OCI-M2 (cell line): ENCODE measurements around the gene SOHLH1.

ENCODE experiments used
- DNase-seq: peaks from one replicate; lab custom pipeline; 2025; ENCODE audit not compliant: unreplicated experiment; lab: John Stamatoyannopoulos, UW

Gene SOHLH1

DNA sequence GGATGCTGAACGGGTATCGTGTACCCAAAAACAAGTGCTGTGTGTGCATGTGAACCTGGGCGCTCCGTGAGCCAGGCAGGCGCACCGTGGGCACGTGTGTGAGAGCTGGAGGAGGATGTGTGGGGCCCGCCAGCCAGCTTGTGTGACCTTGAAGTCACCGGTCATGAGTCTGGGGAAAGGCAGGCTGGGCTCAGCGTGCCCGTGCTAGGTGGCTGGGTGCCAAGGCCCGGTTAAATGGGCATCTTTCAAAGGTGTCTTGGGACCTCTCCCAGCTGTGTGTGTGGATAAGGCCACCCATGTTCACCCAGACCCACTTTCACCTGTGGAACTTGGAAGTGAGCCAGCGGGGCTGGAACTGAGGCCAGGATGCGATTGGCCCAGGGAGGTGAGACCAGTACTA, 6.1 kb upstream of the SOHLH1 start:
- no peak for DNase-seq

DNA sequence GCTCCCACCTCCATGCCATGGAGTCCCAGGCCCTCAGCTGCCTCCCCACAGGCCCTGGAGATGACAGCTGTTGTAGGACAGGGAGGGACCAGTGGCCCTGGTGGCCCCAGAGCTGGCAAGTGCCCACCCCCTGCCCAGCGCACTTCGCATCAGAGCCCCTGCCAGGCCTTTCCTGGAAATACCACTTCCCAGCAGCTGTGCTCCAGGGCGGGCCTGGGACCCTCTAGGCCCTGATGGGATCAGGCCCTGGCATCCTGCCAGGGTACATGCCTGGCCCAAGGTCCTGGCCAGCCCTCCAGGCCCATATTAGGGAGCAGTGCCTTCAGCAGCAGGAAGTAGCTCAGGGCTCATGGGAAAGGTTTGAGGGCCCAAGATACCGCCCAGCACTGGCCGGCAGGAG, 5.2 kb upstream of the SOHLH1 start:
- no peak for DNase-seq

DNA sequence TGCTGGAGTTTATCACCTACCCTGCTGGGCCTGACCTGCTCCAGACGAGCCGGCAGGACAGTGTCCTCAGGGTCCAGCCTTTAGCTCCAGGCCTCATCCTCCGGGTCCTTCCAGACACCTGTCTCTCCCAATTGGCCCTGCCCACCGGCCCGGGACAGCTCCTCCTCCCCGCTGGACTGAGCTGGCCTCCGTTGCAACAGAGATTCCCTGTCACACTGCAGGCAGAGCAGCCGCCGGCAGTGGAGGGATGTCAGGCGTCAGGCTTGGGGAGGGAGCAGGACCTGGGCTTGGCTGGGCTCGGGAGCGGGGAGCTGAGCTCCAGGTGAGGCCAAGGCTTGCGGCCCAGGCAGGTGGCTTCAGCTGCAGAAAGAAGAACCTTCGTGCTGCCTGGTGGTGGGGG, 4.4 kb upstream of the SOHLH1 start:
- no peak for DNase-seq

DNA sequence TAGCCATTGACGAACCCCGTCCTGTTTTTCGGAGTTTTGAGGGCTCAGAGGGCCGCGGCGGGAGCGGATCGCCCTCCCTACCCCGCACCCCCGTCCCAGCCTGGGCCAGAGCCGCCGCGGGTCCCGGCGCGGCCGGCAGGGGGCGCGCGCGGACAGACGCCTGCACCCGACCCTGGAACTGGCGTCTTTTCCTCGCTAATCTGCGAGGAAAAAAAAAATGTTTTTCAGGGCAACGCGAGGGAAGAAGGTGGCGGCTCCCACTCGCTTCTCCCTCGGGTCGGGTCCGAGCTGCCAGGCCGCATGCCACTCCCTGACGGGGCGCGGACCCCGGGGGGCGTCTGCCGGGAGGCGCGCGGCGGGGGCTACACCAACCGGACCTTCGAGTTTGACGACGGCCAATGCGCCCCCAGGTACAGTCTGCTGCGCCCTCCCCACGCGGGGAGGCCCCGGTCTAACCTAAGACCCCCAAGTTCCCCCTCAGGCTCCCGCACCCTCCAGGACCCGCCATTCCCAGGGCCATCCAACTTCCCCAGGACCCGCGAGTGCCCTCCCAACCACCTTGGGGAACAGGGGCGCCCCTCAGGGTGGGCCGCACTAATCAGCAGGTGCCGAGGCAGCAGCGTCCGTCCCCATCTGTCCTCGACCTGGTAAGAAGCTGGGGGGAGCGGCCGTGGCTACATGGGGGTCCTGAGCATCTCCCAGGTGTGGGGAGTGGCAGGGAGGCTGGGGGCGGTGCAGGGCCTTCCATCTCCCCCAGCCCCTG, 2.9 kb upstream of the SOHLH1 start, which contains the start of gene KCNT1:
Gene KCNT1 (plus strand): TSS at position 227 of the 763 bp plus-strand sequence. CDS start 74 bp downstream, at position 301.
- DNase-seq = no peak

DNA sequence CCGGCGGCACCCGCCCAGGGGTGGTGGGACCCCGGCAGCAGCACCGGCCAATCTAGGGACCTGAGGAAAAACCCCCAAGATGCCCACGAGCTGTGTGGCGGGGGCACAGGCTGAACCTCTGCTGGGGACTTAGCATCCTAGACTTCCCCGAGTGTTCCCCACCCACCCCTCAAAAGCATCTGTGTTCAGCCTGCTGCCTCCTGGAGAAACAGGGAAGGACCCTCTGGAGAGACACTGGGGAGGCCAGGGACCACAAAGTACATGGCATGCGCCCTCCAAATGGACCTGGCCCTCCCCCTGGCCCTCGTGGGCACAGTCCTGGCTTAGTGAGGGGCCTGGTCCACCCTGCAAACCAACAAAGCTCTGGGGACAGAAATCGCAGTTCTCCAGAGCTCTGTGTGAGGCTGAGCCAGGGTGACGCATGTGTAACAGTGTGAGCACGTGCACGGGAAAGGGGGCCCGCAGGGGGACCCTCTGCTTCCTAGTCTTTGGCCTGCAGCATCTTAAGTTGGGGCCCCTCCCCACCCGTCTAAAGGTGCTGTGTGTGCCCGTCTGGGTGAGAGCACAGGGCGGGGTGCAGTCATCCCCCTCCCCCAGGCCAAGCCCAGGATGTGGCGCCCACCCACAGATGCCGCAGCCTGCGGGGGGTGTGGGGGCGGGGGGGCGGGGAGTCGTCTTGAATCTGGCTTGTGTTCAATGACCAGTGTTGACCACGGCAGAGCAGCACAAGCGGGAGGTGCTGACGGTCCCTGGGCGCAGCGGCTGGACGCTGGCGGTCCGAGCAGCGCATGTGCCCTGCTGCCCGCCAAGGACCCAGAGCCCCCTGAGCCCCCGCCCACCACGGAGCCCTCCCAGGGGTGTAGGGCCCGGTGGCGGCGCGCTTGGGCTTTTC, 2.0 kb upstream of the SOHLH1 start:
- DNase-seq = no peak

DNA sequence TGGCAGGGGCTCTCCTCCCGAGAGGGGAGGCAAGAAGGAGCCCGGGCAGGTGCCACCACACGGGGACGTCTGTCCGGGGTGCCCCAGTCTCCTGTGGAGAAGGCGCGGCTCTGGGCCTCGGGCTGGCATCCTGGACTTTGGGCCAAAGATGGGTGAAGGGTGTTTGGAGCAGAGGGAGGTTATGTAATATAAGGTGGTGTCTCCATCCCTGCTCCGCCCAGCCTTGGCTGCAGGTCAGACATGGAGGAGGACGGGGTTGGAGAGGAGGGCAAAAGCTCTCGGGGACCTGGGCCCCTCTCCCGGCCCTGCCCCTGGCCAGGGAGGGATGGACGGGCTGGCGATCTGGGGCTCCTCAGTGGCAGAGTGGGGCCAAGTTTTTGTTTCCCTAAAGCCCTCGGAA, 1.2 kb upstream of the SOHLH1 start:
- no peak for DNase-seq

DNA sequence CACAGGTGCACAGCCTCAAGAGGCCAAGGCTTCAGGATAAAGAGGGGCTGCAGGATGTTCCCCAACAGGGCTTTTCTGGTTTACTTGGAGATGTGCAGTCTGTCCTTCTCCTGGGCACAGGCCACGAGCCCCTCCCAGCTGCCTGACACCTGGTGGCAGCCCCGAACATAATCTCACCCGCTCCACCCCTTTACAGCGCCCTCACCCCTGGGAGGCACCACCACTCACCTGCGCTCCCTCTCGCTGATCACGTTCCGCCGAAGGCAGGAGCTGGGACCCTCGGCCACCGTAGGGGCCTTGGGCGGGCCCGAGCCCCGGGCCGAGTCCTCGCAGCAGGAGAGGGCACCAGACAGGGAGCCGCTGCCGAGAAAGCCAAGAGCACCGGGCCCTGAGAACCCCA, 514 bp downstream of the SOHLH1 start:
- no peak for DNase-seq

DNA sequence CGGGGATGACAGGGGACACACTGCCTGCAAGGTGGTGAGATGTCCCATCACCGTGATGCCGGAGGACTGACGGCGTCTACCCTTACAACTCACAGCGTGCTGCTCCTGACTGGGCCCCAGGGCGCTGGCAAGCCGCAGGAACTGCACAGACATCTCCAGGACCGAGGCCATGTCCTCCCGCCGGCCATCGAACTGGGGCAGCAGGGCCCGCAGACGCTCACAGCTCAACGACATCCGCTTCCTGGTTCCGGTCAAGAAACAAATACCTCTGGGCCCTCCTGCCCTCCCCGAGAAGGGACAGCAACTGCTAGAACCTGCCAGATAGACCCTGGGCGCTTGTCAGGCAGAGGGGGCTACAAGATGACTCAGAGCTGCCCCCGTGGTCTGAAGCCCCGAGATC, 1.0 kb downstream of the SOHLH1 start:
- DNase-seq = no peak

DNA sequence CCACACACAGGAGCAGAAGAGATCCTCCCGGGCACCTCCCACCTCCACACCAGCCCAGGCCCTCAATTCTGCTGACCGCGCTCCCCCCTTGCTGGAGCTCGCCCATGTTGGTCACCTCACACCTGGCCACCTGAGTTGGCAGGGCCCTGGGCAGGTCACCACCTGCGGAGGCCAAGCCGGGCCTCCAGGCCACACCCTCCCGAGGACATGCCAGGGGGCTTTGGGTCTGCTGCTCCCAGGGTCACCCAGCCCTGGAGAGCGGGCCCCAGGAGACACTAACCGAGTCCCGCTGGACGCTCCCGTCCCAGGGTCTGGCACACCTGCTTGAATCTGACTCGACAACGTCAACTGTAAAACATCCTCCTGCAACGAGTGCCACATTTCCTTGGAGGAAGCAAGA, 2.1 kb downstream of the SOHLH1 start:
- DNase-seq = no peak

DNA sequence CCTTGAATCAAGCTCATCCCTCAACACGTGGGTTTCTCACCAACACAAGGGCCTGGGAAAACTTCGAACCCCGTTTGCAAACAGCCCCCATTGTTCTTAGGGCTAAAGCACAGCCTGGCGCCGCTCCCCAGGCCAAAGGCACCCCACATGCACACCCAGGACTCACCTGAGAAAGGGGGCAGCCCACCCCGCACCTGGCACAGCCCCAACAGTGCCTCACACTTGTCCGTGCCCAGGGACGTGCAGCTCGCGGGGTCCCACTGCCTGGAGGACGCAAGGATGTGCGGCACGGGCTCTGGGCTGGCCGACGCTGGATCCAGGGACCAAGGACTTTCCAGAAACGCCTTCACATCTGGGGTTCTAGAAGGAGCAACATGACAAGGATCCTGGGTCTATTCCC, 2.8 kb downstream of the SOHLH1 start:
- DNase-seq = no peak

DNA sequence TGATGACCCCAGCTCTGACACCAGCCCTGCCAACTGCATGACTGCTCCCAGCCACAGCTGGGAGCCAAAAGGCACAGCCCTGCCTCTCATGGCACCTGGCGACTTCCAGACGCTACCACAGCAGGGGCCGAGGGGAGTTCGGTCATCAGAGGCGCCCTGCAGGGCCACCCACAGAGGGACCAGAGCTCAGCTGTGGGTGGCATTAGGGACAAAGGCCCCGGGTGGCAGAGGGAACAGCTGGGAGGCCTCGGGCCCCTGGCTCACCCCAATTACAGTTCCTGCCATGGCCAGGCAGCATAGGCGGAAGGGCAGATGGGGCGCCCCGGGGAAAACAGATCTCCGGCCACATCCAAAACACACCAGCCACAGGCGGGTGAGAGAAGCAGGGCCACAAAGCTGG, 3.6 kb downstream of the SOHLH1 start:
- no peak for DNase-seq

DNA sequence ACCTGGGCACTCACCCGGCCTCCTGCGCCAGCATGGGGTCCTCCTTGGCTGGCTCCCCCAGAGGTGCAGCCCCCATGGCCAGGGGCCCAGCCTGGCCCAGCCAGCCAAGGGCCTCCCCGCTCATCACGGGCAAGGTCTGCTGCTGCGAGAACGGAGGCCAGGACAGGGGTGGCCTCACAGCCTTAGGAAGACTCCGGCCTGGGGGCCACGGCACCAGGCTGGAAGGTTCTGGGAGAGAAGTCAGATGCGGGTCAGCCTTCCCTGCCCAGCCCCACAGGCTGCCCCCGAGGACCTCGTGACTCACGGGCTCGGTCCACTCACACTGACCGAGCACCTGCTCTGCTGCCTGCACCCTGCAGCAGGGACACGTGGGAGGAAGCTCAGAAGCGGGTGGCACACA, 4.2 kb downstream of the SOHLH1 start:
- DNase-seq = no peak

DNA sequence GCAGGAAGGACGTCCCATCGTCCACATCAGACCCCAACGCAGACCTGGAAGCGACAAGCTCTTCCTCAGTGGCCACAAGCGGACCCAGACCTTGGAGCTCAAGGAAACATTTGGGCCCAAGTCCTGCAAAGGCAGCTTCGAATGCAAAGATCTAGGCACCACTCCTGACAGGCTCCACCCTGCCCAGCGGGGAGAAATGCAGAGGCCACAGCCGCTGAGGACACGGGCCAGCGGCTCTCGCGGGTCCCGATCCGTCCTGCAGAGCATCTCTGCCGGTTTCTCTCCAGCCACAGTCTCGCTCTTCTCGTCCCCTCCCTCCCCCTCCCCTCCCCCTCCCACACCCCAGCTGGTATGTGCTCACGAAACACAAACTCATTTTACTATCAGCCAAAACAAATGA, 4.9 kb downstream of the SOHLH1 start:
- DNase-seq = no peak

DNA sequence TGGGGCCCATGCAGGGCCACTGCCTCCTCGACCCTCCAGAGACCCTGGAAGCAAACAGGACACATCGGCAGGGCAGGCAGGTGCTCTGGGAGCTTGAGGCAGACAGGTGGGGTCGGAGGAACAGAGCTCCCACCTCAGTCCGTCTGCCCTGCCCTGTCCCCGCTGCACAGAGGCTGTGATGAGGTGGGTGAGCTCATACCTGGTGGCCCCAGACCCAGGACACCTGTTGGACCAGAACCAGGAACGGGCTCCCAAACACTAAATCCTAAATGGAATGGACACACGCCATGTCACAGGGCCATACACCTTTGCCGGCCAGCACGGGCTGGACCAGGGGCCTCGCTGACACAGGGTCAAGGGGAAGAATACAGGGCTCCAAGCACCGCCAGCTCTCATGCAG, 5.5 kb downstream of the SOHLH1 start:
- no peak for DNase-seq

DNA sequence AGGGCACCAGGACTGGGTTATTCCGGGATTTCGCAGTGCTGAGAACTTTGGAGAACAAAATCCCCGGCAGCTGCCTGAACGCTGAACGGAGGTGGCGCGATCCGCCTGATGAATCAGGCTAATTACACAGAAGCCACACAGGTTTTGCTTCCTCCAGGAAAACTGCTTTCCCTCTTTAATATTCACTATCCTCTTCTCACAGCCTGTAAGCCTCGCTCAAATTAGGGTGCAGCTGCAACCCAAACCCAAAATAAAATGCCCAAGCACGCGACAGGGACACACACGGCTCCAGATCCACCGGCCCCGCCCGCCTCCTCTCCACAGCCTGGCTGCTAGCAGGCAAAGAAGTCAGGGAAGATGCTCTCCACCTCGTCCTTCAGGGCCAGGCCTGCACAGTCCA, 6.0 kb downstream of the SOHLH1 start:
- DNase-seq = no peak

DNA sequence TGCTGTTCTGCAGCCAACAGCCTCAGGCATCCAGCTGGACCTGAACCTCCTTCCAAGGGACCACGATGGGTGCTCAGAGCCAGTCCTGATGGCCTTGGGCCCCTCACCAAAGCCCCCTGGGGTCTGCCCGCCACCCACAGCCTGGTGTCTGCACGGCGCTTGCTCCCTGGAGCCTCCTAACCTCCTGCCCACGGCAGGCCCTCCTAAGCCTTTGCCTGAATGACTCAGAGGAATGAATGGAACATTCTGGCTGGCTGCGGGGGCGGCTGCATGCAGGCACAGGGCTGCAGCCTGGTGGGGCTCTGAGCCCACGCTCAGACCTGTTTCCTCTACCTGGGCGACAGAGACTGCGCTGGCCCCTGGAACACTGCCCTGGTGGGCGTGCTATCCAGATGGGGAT, 6.9 kb downstream of the SOHLH1 start:
- no peak for DNase-seq

DNA sequence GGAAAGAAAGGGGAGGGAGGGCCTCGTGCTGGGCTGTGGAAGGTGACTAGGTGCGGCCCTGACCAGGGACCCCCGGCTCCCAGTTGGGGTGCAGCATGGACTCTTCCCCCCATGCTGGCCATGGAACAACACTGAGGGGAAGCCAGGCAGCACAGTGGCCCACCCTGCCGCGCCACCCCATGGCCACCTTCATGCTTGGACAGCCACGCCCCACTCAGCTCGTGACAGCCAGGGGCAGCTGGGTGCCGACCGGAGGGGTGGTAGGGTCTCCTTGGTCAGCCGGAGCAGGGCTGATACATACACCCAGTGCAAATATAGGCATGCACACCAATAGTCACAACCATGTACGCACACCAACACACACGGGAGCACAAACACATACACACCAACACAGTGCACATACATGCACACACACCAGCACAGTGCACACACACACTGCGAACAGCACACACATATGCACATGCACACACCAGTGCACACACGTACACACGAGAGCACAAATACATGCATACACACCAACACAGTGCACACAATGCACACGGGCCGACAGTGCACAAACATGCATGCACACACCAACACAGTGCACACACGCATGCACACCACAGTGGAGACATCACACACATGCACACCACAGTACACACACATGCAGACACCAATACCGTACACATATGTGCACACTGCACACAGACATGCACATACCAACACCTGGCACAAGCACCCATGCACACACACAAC, 8.3 kb downstream of the SOHLH1 start:
- no peak for DNase-seq

DNA sequence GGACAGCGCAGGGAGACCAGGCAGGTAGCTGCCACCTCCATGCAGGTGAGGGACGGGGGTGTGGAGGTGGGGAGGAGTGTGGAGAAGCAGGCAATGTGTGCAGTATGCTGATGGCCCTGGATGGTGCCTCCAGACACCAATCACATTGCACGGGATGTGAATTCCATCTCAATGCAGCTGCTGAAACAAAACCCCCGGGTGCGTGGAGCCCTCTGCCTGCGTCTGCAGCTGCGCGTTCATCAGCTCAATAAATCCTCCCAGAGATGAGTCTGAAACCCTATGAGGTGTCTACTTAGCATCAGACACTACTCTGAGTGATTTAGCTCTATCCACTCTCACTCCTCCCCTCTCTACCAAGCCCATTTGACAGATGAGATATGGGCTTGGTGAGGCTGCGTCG, 10.3 kb downstream of the SOHLH1 start:
- no peak for DNase-seq

DNA sequence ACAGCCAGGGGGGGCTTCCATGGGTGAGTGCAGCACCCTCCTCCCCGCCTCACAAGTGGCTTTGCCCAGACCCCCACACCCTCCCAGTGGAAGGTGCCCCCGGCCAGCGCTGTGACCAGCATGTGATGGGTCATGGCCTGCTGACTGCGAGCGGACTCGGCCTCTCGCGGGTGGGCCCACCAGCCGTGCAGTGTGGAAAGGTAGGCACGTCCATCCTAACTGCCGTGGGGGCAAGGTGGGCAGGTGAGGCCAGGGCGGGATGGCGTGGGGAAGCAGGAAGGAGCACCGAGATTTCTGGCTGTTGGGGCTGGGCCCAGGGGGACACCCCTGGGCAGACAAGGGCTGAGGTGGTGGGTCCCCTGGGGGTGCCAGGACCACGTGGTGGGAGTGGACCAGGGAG, 12.1 kb downstream of the SOHLH1 start:
- no peak for DNase-seq

DNA sequence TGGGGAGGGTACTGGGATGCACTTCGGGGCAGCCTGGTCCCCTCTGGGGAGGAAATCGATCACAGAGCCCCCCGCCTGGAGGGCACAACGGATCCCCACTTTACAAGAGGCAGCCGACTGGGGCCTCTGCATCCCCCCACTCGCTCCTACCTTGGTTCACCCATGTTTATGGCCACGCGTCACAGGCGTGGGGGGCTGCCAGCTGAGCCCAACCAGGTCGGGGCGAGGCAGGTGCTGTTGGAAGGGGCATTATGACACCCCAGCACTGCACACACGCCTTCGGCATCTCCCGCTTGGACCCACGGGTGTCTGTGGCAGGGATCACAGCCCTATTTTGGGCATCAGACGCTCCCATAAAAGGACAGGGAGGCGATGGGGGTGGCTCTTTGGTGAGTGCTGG, 14.6 kb downstream of the SOHLH1 start:
- DNase-seq = no peak

DNA sequence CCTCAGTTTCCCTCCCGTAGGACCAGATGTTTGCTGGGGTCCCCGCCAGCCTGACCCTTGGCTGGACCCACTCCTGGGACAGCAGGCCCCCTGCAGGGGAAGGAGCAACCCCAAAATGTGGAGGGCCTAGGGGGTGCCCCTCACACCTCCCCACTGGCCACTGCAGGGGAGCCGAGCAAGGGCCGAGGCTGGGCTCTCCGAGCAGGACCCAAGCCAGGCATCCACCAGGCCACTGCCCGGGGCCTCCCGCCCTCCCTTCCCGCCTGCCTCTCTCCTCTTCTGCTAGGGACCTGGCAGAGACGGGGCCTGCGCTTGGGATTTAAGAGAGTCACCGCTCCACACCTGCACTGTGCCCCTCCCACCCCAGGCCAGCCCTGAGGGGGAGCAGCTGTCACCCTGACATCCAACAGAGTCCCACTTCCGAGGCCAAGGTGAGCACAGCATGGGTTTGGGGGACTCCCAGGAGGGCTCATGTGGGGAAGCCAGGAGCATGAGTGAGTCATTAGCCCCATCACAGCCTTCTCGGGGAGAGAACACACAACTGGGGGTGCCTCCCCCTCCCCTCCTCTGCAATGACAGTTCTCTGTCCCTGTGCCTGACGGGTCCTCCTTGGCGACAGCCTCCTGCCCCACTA, 15.8 kb downstream of the SOHLH1 start:
- no peak for DNase-seq
